ENCODE measurements around the gene TRIM17.

- TF ChIP-seq CTCF (IDR thresholded peaks at IDR 0.05; ENCODE audit: low read length) (no peak), EZH2 (optimal IDR thresholded peaks at IDR 0.05; ENCODE audit: low read depth, low read length) (no peak), EZH2phosphoT487 (IDR thresholded peaks at IDR 0.05; ENCODE audit: low read length) (no peak)
These were observed 36.4 kb upstream of the TRIM17 start for GRCh38 chr1:228453022-228453560.
